OCI-LY7 (cell line): ENCODE results near the gene DMD. TPM values are rescaled to one million over a fixed set of nuclear protein-coding genes. Genes with fewer than 3 reads are reported as not detected.

Source experiments
- BruUV-seq: library from RNA; stranded (reverse); fragments of 400-500 nt; replicated peaks from 2 replicates; lab custom pipeline; 2021; lab: Mats Ljungman, UMichigan
- CTCF ChIA-PET: fragments of 300-600 bp; sonication (Branson Sonifier 250); formaldehyde crosslinking; loops from one replicate; lab custom pipeline; 2022; ENCODE audit warnings: antibody characterized with exemption; ENCODE audit not compliant: unreplicated experiment; lab: Charles Lee
- POLR2A ChIA-PET: fragments of 300-600 bp; sonication (Branson Sonifier 250); formaldehyde crosslinking; loops from one replicate; lab custom pipeline; 2022; ENCODE audit warnings: antibody characterized with exemption; lab: Charles Lee
- DNase-seq: peaks from one replicate; pipeline ENCODE4 v3.0.0-alpha.2; 2015; ENCODE audit warnings: low spot score
- H2AFZ ChIP-seq: fragments of 200-600 bp; sonication (generic), shearing (Covaris generic); 2 replicates; pipeline ENCODE4 v1.6.1; 2014; ENCODE audit warnings: mild to moderate bottlenecking, antibody characterized with exemption, low read length, moderate library complexity
- H3K27ac ChIP-seq: fragments of 200-600 bp; sonication (generic); 2 replicates; pipeline ENCODE4 v1.5.1; 2014; ENCODE audit warnings: mixed run types, low read depth, mild to moderate bottlenecking, moderate library complexity, low read length, inconsistent platforms; ENCODE audit not compliant: poor library complexity, severe bottlenecking
- H3K36me3 ChIP-seq: fragments of 200-600 bp; sonication (generic); 2 replicates; pipeline ENCODE4 v1.6.1; 2014; ENCODE audit warnings: mild to moderate bottlenecking, antibody characterized with exemption, low read length, moderate library complexity, mixed read lengths; ENCODE audit not compliant: insufficient read depth
- H3K4me1 ChIP-seq: fragments of 200-600 bp; sonication (generic); 2 replicates; pipeline ENCODE4 v1.5.1; 2014; ENCODE audit warnings: mild to moderate bottlenecking, low read length; ENCODE audit not compliant: insufficient read depth, poor library complexity, severe bottlenecking
- H3K4me2 ChIP-seq: fragments of 200-600 bp; sonication (generic); 2 replicates; pipeline ENCODE4 v1.6.1; 2014; ENCODE audit warnings: mild to moderate bottlenecking, low read length
- H3K4me3 ChIP-seq: fragments of 200-600 bp; sonication (generic); 2 replicates; pipeline ENCODE4 v1.5.1; 2014; ENCODE audit warnings: mild to moderate bottlenecking, low read depth, low read length; ENCODE audit not compliant: poor library complexity, severe bottlenecking
- H3K79me2 ChIP-seq: fragments of 200-600 bp; sonication (generic); 2 replicates; pipeline ENCODE4 v1.6.1; 2016; ENCODE audit warnings: low read depth, mild to moderate bottlenecking, low read length, moderate library complexity, mixed read lengths; ENCODE audit not compliant: insufficient read depth
- H3K9me2 ChIP-seq: fragments of 200-600 bp; sonication (generic); 2 replicates; pipeline ENCODE4 v1.6.1; 2016; ENCODE audit warnings: mild to moderate bottlenecking, low read length, mixed read lengths; ENCODE audit not compliant: insufficient read depth
- H3K9me3 ChIP-seq: fragments of 200-600 bp; sonication (generic); 2 replicates; pipeline ENCODE4 v1.6.1; 2014; ENCODE audit warnings: mild to moderate bottlenecking, mixed run types, low read length, mixed read lengths
- H4K20me1 ChIP-seq: fragments of 200-600 bp; sonication (generic); 2 replicates; pipeline ENCODE4 v1.6.1; 2014; ENCODE audit warnings: mild to moderate bottlenecking, antibody characterized with exemption, low read length, moderate library complexity, mixed read lengths; ENCODE audit not compliant: insufficient read depth
- EZH2phosphoT487 ChIP-seq: fragments of 200-600 bp; sonication (generic); IDR thresholded peaks from 2 replicates; pipeline ENCODE4 v1.6.1; 2018; ENCODE audit warnings: low read depth, borderline replicate concordance, mild to moderate bottlenecking, mixed run types, antibody characterized with exemption, low read length, moderate library complexity, mixed read lengths
- intact Hi-C: fragments of 100-400 bp; cut with micrococcal nuclease; formaldehyde crosslinking; loops from one replicate; pipeline ENCODE4 v1.10.0; 2022; ENCODE audit not compliant: unreplicated experiment
- total RNA-seq, 2 experiments: library from RNA; depleted of rRNA in 1 of 2; stranded (reverse); fragments of >200 nt in 1 of 2; shearing (Covaris generic) in 1 of 2; gene quantifications; 2 replicates each; pipeline ENCODE4 v1.2.3, GENCODE V29; 2014 to 2022
- TF ChIP-seq, protein P1 (sequence below): fragments of 200-600 bp; sonication (generic); conservative IDR thresholded peaks from 2 replicates; pipeline ENCODE4 v1.5.1; 2014; ENCODE audit warnings: mild to moderate bottlenecking, antibody characterized with exemption, low read length, moderate library complexity, mixed read lengths

The DMD gene
- total RNA-seq, 2 experiments from 2014 or later = 20.5 to 61.4 TPM

DNA sequence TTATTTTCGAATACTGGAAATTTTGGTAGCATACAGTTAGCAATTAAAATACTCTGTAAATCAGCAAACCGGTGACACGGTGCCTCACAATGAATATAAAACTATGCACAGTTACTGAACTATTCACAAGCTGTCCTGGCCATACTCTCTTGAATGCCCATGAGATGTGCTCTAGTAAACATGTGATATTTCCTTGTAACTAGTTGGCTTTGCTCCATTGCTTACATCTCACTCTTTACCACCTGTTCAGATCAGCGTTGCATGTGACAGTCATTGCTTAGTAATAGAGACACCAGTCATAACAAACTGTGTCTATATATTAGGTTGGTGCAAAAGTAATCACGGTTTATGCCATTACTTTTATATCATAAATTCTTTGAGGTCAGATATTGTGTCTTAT lies 1241.6 kb downstream of the DMD start:
- no peaks in the 10 kb centered on the region for H3K4me1 ChIP-seq
- H4K20me1 ChIP-seq = no peaks in the 10 kb centered on the region
- POLR2A ChIA-PET = no interaction called here
- no peak overlapping the region for H2AFZ ChIP-seq
- no peak overlapping the region for H3K27ac ChIP-seq
- no peak for DNase-seq
- no peaks in the 10 kb centered on the region for H3K79me2 ChIP-seq
- H3K4me3 ChIP-seq = no peak overlapping the region
- TF ChIP-seq EZH2phosphoT487 = no peak
- TF ChIP-seq, protein P1, sequence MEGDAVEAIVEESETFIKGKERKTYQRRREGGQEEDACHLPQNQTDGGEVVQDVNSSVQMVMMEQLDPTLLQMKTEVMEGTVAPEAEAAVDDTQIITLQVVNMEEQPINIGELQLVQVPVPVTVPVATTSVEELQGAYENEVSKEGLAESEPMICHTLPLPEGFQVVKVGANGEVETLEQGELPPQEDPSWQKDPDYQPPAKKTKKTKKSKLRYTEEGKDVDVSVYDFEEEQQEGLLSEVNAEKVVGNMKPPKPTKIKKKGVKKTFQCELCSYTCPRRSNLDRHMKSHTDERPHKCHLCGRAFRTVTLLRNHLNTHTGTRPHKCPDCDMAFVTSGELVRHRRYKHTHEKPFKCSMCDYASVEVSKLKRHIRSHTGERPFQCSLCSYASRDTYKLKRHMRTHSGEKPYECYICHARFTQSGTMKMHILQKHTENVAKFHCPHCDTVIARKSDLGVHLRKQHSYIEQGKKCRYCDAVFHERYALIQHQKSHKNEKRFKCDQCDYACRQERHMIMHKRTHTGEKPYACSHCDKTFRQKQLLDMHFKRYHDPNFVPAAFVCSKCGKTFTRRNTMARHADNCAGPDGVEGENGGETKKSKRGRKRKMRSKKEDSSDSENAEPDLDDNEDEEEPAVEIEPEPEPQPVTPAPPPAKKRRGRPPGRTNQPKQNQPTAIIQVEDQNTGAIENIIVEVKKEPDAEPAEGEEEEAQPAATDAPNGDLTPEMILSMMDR = no peak
- H3K9me2 ChIP-seq = no peaks in the 10 kb centered on the region
- intact Hi-C loops = no loop called here
- H3K9me3 ChIP-seq = no peaks in the 10 kb centered on the region
- CTCF ChIA-PET = no interaction called here
- H3K4me2 ChIP-seq = no peak overlapping the region
- no TSS peak for BruUV-seq
- no peaks in the 10 kb centered on the region for H3K36me3 ChIP-seq

DNA sequence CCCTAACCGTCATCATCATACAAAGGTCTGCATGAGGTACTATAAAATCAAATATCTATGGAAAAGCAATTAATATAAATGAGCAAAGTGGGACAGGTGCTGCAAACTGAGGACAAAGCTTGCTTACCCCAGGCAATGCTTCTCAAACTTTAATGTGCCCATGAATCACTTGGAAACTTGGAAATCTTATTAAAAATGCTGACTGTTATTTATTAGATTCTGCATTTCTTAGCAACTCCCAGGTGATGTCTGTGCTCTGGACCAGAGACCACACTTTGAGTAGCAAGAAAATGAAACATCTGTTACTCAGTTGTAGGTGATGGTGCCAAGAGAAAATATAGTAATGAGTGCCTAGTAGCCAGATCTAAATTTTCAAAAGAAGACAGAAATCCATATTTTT lies 1249.1 kb downstream of the DMD start:
- H3K27ac ChIP-seq = no peak overlapping the region
- H3K9me3 ChIP-seq = no peaks in the 10 kb centered on the region
- CTCF ChIA-PET = no interaction called here
- TF ChIP-seq, protein P1 = no peak
- TF ChIP-seq EZH2phosphoT487 = no peak
- BruUV-seq = no TSS peak
- POLR2A ChIA-PET = no interaction called here
- no peaks in the 10 kb centered on the region for H3K4me1 ChIP-seq
- no peak overlapping the region for H2AFZ ChIP-seq
- intact Hi-C loops = no loop called here
- H4K20me1 ChIP-seq = no peaks in the 10 kb centered on the region
- H3K4me2 ChIP-seq = no peak overlapping the region
- no peak for DNase-seq
- H3K4me3 ChIP-seq = no peak overlapping the region
- H3K79me2 ChIP-seq = no peaks in the 10 kb centered on the region
- H3K36me3 ChIP-seq = no peaks in the 10 kb centered on the region
- no peaks in the 10 kb centered on the region for H3K9me2 ChIP-seq

DNA sequence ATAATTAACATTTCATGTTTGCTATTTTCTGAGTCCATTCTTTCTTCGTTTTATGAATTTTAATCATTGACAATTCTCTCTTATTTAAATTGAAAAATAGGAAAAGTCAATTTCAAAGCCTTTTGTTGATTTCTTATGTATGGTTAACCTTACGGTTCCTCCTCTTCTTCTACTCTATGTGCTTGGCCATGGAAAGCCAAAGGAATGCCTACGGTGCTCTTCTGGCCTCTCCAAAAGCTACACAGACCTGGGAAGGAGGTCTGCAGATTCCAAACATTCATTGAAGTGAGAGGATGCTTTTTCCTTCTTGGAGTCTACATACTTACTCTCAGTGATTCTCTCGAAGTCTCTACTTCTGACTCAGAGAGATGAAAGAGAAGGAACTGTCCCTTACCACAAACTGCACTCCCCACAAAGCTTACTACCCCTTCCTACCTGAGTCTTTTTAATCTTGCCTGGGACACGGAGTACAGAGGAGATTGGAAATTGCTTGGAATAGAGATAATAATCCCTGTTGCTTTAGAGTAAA lies 1276.4 kb downstream of the DMD start:
- BruUV-seq = no TSS peak
- Histone ChIP-seq H3K9me3 (no peaks in the 10 kb centered on the region), H3K4me1 (no peaks in the 10 kb centered on the region), H3K4me3 (no peak overlapping the region), H3K79me2 (no peaks in the 10 kb centered on the region), H3K4me2 (no peak overlapping the region), H2AFZ (no peak overlapping the region), H3K27ac (no peak overlapping the region), H4K20me1 (no peaks in the 10 kb centered on the region), H3K36me3 (no peaks in the 10 kb centered on the region), H3K9me2 (no peaks in the 10 kb centered on the region)
- ChIA-PET POLR2A (no interaction called here), CTCF (no interaction called here)
- intact Hi-C loops = no loop called here
- TF ChIP-seq, protein P1 = no peak
- TF ChIP-seq EZH2phosphoT487 = no peak
- DNase-seq = no peak
